Peyer's patch (tissue), 4 donors: ENCODE data around the gene WDR86. TPM values are rescaled to one million over a fixed set of nuclear protein-coding genes. Genes with fewer than 3 reads are reported as not detected.

Source experiments
- DNase-seq, 3 donors: peaks; one replicate each; pipeline ENCODE4 v3.0.0-alpha.2; 2017 to 2019
- H3K27ac ChIP-seq, 4 donors: fragments of 200-600 bp; sonication (generic); one replicate each; pipeline ENCODE4 v1.5.1; 2016 to 2019
- H3K27me3 ChIP-seq, 2 donors: fragments of 200-600 bp; sonication (generic); one replicate each; pipeline ENCODE4 v1.5.1; 2019
- H3K36me3 ChIP-seq, 3 donors: fragments of 200-600 bp; sonication (generic); one replicate each; pipeline ENCODE4 v1.5.1; 2016 to 2019
- H3K4me1 ChIP-seq, 4 donors: fragments of 200-600 bp; sonication (generic); one replicate each; pipeline ENCODE4 v1.5.1; 2016 to 2019
- H3K4me3 ChIP-seq, 4 donors: fragments of 200-600 bp; sonication (generic); 1 replicate in 3 of 4; 2 replicates in 1 of 4; pipeline ENCODE4 v1.5.1; 2016 to 2019; ENCODE audit warnings: mild to moderate bottlenecking in 1 of 4
- H3K9me3 ChIP-seq, 4 donors: fragments of 200-600 bp; sonication (generic); one replicate each; pipeline ENCODE4 v1.5.1; 2016 to 2019; ENCODE audit warnings: mild to moderate bottlenecking in 1 of 4
- CTCF ChIP-seq, 6 experiments: fragments of 450-650 bp in 4 of 6; fragments of 200-600 bp in 2 of 6; sonication (generic) in 1 of 6; IDR thresholded peaks; one replicate each; pipeline ENCODE4 v1.5.1; 2017 to 2019; ENCODE audit warnings: antibody characterized with exemption in 6 of 6, mild to moderate bottlenecking in 3 of 6, moderate library complexity in 1 of 6
- POLR2A ChIP-seq, 2 donors: fragments of 450-650 bp; IDR thresholded peaks; one replicate each; pipeline ENCODE4 v1.5.1; 2017; ENCODE audit warnings: antibody characterized with exemption in 2 of 2, mild to moderate bottlenecking in 2 of 2, moderate library complexity in 2 of 2
- total RNA-seq, 4 donors: library from RNA; depleted of rRNA; stranded (reverse); fragments of >200 nt; gene quantifications; one replicate each; pipeline ENCODE4 v1.1.0, GENCODE V29; 2016

WDR86 gene
- total RNA-seq, 4 donors from 2014 or later, result 5.9 to 13.2 (median 6.6) TPM; not detected in 1

GRCh38 chr7:151406051-151406875 lies 3.6 kb downstream of the WDR86 start:
- Histone ChIP-seq H3K36me3 (no peaks in the 10 kb centered on the region), H3K27me3 (peaks cover 0 to 25% of the 10 kb centered on the region in 2 donors), H3K27ac (no peak overlapping the region), H3K4me1 (peaks cover 0 to 19% (median 18%) of the 10 kb centered on the region in 4 donors), H3K4me3 (no peak overlapping the region), H3K9me3 (no peaks in the 10 kb centered on the region)
- DNase-seq, result peak in 1 of 3 donors; percentile 42
- no peak for TF ChIP-seq POLR2A (IDR thresholded peaks at IDR 0.05)
- TF ChIP-seq CTCF (IDR thresholded peaks at IDR 0.05), result no peak

GRCh38 chr7:151405588-151405987 lies 4.2 kb downstream of the WDR86 start:
- Histone ChIP-seq H3K27ac (no peak overlapping the region), H3K36me3 (no peaks in the 10 kb centered on the region), H3K4me3 (no peak overlapping the region), H3K4me1 (peaks cover 0 to 18% (median 16%) of the 10 kb centered on the region in 4 donors), H3K9me3 (no peaks in the 10 kb centered on the region), H3K27me3 (peaks cover 0 to 18% of the 10 kb centered on the region in 2 donors)
- TF ChIP-seq CTCF (IDR thresholded peaks at IDR 0.05), result no peak
- no peak for TF ChIP-seq POLR2A (IDR thresholded peaks at IDR 0.05)
- DNase-seq, result no peak

- TF ChIP-seq CTCF (IDR thresholded peaks at IDR 0.05), result no peak
- no peak for TF ChIP-seq POLR2A (IDR thresholded peaks at IDR 0.05)
- peaks cover 0 to 13% of the 10 kb centered on the region in 2 donors for H3K27me3 ChIP-seq
- no peak overlapping the region for H3K27ac ChIP-seq
- DNase-seq, result peak in 1 of 3 donors; percentile 29
- H3K4me1 ChIP-seq, result peaks cover 0 to 14% (median 11%) of the 10 kb centered on the region in 4 donors
- no peaks in the 10 kb centered on the region for H3K36me3 ChIP-seq
- no peaks in the 10 kb centered on the region for H3K9me3 ChIP-seq
- H3K4me3 ChIP-seq, result no peak overlapping the region
These were observed 4.8 kb downstream of the WDR86 start for GRCh38 chr7:151405056-151405455.

GRCh38 chr7:151404216-151405011 lies 5.4 kb downstream of the WDR86 start:
- Histone ChIP-seq H3K4me1 (peaks cover 0 to 7% (median 5%) of the 10 kb centered on the region in 4 donors), H3K27me3 (peaks cover 0 to 6% of the 10 kb centered on the region in 2 donors), H3K4me3 (no peak overlapping the region), H3K36me3 (no peaks in the 10 kb centered on the region), H3K27ac (peak overlapping the region in 1 of 4 donors; percentile 17), H3K9me3 (no peaks in the 10 kb centered on the region)
- peak in 2 of 3 donors; percentile 64 to 65 for DNase-seq
- TF ChIP-seq CTCF (IDR thresholded peaks at IDR 0.05) (no peak), POLR2A (IDR thresholded peaks at IDR 0.05) (no peak)

GRCh38 chr7:151403764-151404163 lies 6.1 kb downstream of the WDR86 start:
- H3K4me1 ChIP-seq, result peaks cover 0 to under 1% (median 0%) of the 10 kb centered on the region in 4 donors
- no peak for TF ChIP-seq POLR2A (IDR thresholded peaks at IDR 0.05)
- no peak for TF ChIP-seq CTCF (IDR thresholded peaks at IDR 0.05)
- H3K36me3 ChIP-seq, result no peaks in the 10 kb centered on the region
- H3K27me3 ChIP-seq, result no peaks in the 10 kb centered on the region
- no peaks in the 10 kb centered on the region for H3K9me3 ChIP-seq
- DNase-seq, result peak in 1 of 3 donors; percentile 28
- H3K27ac ChIP-seq, result no peak overlapping the region
- no peak overlapping the region for H3K4me3 ChIP-seq
